ENCODE results near the gene ACKR2.
"Not testable (repeated sequence)": the region's sequence is repeated elsewhere in the genome, so short reads cannot be mapped to it uniquely, and the experiment has no call there.

Gene ACKR2

DNA sequence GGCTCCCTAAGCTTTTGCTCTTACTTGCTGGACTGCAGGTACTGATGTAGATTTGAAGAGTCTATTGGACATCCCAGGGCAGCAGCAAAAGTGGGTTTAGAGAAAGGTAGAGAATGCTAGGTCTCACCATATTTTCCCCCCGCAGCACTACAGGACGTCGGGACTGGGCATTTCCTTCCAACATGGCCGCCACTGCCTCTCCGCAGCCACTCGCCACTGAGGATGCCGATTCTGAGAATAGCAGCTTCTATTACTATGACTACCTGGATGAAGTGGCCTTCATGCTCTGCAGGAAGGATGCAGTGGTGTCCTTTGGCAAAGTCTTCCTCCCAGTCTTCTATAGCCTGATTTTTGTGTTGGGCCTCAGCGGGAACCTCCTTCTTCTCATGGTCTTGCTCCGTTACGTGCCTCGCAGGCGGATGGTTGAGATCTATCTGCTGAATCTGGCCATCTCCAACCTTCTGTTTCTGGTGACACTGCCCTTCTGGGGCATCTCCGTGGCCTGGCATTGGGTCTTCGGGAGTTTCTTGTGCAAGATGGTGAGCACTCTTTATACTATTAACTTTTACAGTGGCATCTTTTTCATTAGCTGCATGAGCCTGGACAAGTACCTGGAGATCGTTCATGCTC, 55.2 kb downstream of the ACKR2 start:
- DNase-seq = no peak

DNA sequence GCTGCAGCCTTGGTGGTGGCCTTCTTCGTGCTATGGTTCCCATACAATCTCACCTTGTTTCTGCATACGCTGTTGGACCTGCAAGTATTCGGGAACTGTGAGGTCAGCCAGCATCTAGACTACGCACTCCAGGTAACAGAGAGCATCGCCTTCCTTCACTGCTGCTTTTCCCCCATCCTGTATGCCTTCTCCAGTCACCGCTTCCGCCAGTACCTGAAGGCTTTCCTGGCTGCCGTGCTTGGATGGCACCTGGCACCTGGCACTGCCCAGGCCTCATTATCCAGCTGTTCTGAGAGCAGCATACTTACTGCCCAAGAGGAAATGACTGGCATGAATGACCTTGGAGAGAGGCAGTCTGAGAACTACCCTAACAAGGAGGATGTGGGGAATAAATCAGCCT, 56.0 kb downstream of the ACKR2 start:
- DNase-seq = no peak

DNA sequence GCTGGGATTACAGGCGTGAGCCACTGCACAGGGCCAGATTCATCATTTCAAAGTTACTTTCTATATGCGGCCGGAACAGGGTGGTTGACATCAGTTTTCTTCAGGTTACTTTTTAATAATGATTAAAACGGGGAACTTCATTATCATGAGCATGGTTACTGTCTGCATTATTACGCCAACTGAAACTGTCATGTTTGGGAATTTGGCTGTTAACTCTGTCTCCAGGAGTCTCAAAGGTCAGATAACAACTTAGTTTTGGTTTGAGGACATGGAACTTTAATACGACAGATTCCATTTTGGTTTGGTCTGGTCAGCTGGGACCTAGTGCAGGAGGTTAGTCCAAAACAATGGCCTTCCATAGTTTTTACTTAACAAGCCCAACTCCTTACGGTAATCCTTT, 57.9 kb downstream of the ACKR2 start:
- DNase-seq = no peak

DNA sequence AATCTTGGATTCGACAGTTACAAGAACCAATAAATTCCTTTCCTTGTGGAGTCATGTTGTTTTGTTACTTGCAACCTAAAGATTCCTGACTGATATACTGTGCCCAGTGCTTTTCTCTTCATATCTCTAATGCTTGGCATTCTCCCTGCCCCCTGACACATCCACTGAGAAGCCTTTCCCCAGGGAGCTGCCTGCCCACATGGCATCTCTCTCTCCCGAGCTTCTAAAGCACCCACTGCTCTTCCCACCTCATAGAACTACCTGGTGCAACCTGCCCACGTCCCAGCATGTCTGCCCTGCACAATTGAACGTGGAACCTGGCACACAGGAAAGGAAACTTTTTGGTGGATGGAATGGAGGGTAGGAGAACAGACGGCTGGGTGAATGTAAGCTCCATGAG, 59.6 kb downstream of the ACKR2 start:
- DNase-seq = no peak

DNA sequence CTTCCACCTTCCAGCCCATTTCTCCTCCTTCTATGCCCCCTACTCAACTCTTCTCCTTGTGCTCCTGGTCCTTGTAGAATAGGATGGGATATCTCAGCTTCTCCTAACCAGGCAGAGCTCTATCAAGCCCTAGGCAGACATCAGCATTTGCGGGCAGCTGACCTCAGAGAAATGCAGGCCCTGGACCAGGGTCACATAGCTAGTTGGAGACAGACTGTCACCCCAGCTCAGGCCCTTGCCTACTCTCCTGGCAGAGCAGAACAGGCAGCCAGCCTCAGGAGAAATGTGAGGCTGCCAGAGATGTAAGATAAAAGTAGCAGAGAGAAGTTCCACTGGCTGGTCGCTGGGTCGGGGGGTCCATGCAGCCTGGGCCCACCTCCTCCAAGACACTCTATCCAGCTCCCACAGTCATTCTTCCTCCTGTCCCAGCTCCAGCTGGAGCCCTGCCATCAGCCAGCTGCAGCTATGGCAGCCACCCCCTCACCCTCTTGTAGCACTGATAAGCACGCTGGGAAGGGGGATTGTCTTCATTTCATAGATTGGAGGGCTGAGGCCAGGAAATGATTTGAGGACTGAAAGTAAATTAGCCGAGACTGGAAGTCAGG, 62.4 kb downstream of the ACKR2 start:
- no peak for DNase-seq

DNA sequence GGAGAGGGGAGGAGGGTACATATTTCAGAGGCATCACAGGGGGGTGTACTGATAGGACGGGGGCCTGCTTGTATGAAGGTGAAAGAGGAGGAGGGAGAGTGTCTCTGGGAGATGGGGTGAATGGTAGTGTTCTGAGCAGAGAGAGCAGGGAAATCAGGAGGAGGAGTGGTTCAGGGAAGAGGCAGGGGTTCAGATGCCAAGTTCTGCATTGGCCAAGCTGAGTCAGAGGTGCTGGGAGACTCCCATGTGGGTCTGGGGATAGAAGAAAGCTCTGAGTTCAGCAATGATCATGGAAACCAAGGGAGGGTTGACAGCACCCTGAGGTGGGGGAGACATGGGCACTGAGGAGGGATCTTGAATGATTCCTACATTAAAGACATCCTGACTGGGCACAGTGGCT, 63.5 kb downstream of the ACKR2 start:
- DNase-seq = no peak

DNA sequence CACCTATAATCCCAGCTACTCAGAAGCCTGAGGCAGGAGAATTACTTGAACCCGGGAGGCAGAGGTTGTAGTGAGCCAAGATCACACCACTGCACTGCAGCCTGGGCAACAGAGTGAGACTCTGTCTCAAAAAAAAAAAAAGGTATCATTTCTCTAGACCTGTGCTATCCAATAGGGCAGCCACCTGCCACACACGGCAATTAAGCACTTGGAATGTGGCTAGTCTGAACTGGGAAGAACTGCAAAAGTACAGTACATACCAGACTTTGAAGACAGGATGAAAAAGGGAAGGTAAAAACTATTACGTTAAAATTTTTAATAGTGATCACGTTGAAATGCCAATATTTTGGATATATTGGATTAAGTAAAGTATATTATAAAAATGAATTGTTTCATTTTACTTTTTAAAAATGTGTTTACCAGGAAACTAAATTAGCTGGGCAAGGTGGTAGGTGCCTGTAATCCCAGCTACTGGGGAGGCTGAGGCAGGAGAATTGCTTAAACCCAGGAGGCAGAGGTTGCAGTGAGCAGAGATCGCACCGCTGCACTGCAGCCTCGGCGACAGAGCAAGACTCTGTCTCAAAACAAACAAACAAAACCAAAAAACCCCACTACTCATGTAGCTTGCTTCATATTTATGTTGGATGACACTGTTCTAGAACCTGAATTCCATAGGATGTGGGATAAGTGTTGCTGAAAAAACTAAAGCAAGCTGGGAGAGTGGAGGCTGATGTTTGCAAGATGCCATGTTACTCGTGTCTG, 64.2 kb downstream of the ACKR2 start:
- no peak for DNase-seq

DNA sequence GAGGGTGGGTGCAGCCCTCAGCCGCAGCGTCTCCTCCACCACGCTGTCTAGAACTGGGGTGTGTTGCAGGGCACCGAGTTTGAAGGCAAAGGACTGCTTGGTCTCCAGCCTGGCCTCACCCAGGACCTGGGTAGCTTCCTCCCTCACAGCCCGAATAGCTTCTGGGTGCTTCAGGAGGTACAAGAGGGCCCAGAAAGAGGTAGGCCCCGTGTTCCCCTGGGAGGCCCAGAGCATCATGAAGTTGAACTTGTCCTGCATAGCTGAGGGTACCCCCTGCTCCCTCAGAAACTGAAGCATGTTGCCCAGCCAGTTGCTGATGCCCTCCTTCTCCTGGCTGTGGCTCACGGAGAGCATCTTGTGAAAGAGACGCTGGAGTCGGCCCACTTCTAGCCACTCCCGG, 65.5 kb downstream of the ACKR2 start:
- no peak for DNase-seq

DNA sequence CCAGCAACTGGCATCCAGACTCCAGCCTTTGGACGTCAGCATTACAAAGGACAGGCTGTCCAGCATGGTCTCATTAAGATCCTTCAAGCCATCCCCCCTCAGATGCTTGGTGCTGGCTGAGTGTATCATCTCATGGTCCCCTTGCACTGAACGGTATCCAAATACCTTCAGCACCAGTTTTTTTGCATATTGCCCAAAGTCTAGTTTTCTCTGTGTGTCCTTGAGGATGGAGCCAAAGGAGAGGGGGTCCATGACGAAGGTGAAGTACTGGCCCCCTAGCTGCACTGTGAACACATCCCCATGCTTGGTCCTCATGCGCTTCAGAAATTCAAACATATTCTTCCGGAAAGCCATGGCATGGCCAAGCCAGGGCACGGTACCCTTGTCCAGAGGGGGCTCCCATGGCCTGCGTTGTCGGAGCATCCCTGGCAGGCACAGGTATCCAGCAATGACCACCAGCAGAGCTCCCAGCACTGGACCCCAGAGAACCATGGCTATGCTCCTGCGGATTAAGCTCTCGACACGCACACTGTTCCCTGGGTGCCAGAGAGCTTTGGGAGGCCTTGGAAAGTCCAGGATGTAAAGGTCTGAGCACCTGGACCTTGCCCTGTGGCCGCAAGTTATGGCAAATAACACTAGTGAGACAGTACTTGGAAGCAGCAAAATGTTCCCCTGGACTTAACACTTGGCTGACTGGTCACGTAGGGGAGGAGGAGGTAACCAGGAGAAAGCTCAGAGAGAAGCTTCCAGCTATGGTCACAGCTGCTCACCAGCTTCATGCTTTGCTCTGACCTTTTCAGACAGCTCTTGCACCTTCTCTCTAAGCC, 66.3 kb downstream of the ACKR2 start, which contains the start of gene CYP8B1:
Gene CYP8B1 (minus strand): TSS at position 555 of the 827 bp plus-strand sequence. CDS start 63 bp downstream, at position 492.
- DNase-seq = no peak

DNA sequence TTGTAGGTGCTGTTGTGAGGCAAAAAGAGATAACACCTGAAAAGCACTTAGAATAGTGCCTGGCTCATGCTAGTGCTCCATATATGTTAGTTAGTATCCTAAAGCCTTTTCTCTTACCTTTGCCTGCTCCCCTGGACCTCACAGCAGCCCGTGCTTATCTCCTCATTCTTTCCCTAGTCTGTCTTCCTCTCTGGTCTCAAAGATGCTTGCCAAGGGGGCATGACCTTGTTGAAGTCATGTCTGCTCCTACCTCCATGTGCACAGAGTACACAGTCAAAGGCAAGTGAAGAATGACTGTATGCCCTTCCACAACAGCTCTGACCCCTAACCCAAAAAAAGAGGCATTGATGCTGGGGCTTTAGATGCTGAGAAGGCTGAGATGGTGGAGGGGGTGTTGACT, 67.2 kb downstream of the ACKR2 start:
- DNase-seq = no peak

DNA sequence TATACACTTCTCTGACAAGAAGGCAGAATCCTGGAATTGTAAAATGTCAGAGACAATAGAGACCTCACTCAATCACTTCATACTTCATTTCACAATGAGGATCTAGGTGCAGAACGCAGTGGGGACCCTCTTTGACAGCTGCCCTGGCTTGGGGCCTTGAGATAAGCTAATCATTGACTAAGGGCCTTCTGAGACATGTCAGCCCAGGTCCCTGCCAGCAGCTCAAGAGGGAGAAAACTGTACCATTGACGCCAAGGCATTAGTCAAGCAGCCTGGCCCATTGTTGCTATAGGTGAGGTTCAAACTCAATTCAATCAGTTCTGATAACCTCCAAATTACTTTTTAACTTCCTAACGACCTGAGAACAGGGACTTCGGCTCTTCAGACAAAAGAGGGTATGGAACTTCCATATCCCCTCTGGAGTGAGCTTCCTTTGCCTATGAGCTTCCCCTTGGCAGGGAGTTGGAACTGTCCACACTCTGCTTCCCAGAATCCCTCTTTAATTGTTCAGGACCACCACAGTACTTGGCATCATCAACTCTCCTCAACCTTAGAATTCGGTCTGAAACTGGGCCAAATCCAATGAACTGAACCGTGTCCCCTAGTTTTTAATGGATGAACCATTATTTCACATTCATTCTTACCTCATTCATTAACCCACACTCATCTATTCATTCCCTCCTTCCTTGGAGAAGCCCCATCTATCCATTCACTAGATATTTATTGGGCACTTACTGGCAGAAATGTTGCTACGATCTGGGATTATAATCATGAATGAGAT, 67.9 kb downstream of the ACKR2 start:
- DNase-seq = no peak

DNA sequence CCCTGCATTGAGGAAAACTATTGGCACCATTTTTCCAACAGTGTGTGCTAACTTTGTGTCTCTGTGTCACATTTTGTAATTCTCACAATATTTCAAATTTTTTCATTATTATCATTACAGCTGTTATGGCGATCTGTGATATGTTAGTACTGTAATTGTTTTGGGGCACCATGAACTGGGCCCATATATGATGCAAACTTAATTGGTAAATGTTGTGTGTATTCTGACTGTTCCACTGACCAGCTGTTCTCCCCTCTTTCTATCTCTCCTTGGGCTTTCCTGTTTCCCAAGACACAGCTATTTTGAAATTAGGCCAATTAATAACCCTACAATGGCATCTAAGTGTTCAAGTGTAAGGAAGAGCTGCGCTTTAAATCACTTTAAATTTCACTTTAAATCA, 68.6 kb downstream of the ACKR2 start:
- no peak for DNase-seq

DNA sequence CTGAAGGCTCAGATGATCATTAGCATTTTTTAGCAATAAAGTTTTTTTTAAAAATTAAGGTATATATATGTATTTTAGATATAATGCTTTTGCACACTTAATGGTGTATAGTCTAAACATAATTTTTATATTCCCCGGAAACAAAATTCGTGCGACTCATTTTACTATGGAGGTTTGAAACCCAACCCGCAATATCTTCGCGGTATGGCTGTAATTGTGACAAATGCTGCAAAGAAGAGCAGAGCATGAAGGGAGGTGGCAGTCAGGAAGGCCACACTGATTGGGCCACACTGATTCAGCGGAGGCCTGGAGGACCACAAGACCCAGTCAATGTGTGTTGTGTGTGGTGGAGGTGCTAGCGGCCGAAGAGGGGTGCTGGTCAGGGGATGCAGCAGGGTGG, 70.9 kb downstream of the ACKR2 start:
- no peak for DNase-seq

DNA sequence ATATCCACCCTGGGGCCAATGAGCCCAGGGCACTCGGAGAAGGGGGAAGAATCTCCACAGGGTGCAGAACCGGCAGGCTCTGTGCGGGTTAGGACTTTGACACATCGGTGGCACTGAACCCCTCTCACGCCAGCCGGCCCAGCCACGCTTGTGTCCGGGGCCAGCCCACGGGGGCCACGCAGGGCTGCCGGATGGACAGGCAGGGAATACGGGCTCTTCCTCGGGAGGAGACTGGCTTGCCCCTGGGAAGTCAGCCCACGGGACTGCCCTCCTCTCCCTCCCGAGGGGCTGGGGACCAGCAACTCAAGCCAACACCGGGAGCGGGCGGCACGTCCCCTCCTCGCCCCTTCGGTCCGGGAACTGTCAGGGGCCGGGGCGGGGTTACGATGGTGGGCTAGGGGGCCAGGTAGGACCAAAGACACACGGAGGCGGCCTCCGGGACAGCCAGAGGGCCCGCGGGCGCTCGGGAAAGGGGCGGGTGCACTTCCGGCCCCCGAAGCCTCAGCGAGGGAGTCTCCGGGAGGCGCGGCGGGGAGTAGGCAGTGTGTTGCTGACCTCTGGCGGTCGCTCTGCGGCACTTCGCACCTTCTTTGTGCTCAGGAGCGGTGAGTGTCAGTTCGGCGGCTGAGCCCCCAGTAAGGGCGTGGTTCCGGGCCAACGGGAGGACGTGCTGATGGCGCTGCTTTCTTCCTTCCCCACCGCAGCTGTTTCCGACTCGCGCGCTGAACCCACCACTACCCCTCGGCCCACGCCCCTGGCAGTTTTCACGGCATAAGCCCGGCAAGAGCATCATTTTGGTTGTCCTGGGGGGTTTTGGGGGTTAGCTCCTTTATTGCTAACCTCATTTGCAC, 71.6 kb downstream of the ACKR2 start:
- peak; percentile 85 to 88 for DNase-seq

DNA sequence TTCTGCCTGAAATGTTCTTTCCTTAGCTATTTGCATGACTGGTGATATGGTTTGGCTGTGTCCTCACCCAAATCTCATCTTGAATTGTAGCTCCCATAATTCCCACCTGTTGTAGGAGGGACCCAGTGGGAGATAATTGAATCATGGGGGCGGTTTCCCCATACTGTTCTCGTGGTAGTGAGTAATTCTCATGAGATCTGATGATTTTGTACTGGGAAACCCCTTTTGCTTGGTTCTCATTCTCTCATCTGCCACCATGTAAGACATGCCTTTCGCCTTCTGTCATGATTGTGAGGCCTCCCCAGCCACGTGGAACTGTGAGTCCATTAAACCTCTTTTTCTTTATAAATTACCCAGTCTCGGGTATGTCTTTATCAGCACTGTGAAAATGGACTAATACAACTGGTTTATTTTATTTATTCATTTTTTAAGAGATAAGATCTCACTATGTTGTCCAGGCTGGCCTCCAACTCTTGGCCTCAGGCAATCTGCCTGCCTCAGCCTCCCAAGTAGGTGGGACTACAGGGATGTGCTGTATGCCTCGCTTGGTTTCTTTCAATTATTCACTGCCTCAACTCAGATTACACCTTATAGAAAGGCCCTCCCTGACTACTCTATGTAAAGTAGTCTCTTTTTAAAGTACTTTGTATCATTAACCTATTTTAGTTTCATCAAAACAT, 74.1 kb downstream of the ACKR2 start:
- not testable (repeated sequence) for DNase-seq

DNA sequence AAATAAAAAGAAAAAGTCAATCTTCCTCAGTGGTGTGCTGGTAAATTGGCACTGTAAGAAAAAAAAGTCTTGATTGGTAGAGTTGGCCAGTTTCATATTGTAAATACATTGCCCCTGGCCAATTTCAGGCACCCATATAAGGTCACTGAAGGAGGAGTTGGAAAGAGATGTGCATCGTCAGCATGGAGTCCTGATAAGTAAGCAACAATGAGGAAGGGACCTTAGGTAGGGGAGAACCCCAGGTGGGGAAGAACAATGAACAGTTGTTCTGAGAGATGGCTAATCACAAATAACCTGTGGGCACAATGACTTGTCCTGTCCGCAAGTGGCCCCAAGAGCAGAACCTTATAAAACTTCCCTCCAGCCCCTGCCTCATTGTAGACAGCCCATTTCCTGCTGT, 75.1 kb downstream of the ACKR2 start:
- DNase-seq = no peak

DNA sequence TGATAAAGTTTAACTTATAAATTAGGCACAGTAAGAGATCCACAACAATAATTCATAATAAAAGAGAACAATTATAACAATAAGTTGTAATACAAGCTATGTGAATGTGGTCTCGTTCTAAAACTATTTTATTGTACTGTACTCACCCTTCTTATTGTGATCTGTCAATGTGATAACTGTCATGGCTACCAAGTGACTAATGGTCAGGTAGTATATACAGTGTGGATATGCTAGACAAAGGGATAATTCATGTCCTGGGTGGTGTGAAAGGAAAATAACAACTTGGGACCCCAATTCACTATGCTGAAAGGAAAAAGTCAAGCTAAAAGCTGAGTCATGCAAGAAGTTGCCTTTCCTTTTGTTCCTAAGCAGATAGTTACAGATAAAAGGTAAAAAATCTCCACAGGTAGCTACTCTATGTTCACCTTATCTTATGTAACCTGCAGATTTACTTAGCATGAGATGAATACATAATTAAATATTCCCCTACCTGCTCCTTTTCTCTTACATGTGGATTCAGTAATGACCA, 77.1 kb downstream of the ACKR2 start:
- DNase-seq = no peak

DNA sequence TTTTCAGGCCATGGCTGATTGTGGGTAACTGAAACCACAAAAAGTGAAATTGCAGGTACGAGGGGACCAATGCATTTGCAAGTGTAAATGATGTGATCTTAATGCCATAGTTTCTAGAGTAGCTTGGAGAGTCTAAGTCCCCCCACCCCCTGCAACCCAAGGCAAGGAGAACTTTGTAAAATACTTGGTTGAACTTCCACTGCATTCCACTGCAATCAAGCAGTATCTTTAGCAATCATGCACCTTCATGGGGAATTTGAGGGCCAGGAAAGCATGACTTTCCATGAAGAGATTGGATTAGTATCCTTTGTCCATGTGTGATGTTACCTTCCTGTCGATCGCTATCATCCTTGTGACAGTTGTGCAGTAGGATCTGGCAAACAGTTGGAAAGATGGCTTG, 77.8 kb downstream of the ACKR2 start:
- DNase-seq = no peak

DNA sequence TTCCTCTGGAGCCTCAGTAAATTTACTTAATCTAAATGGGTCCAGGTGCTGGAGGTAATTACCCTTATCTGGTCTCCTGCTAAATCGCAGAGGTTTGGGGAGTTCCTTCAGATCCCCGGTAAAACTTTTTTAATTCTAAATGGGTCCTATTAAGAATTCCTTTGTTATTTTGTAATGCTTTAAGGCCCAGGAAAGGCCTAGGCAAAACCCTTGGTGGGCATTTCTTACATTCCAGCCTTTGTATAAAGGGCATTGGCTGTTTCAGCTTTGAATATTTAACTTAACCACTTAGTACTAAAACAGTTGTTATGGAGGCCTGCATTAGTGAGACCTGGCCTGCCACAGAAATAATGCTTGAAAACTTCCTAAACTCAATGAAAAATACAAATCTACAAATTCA, 81.8 kb downstream of the ACKR2 start:
- DNase-seq = no peak

DNA sequence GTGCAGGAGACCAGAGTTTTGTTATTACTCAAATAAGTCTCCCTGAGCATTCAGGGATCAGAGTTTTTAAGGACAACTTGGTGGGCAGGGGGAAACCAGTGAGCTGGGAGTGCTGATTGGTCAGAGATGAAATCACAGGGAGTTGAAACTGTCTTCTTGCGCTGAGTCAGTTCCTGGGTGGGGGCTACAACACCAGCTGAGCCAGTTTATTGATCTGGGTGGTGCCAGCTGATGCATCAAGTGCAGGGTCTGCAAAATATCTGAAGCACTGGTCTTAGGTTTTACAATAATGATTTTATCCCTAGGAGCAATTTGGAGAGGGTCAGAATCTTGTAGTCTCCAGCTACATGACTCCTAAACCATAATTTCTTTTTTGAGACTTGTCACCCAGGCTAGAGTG, 82.9 kb downstream of the ACKR2 start:
- no peak for DNase-seq

DNA sequence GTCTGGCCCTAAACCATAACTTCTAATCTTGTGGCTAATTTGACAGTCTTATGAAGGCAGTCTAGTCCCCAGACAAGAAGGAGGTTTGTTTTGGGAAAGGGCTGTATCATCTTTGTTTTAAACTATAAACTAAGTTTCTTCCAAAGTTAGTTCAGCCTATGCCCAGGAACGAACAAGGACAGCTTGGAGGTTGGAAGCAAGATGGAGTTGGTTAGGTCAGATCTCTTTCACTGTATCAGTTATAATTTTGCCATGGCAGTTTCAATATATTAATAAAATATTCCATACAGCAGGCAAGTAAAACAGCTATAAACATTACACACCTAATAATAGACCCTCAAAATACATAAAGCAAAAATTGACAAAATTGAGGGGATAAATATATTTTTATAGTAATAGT, 83.6 kb downstream of the ACKR2 start:
- no peak for DNase-seq

Data from AML-193 (cell line).